Subcutaneous adipose tissue (tissue), 4 donors: ENCODE measurements around the gene PAK5. TPM values are rescaled to one million over a fixed set of nuclear protein-coding genes. Genes with fewer than 3 reads are reported as not detected.

Source experiments
- CTCF ChIP-seq: fragments of 450-650 bp; IDR thresholded peaks from one replicate; pipeline ENCODE4 v1.5.1; 2016; ENCODE audit warnings: low read depth, mild to moderate bottlenecking, control low read depth, antibody characterized with exemption, moderate library complexity
- total RNA-seq, 4 donors: library from RNA; depleted of rRNA; stranded (reverse); fragments of >200 nt; gene quantifications; one replicate each; pipeline ENCODE4 v1.1.0, GENCODE V29; 2016

Gene PAK5
- total RNA-seq, 4 donors from 2014 or later, result not detected

- TF ChIP-seq CTCF, result no peak
Observed at GRCh38 chr20:9628589-9628988, 210.3 kb downstream of the PAK5 start.

GRCh38 chr20:9628141-9628540 is 210.7 kb downstream of the PAK5 start:
- TF ChIP-seq CTCF, result no peak

GRCh38 chr20:9627219-9627618 is 211.7 kb downstream of the PAK5 start:
- no peak for TF ChIP-seq CTCF

GRCh38 chr20:9626357-9626756 is 212.5 kb downstream of the PAK5 start:
- no peak for TF ChIP-seq CTCF

- TF ChIP-seq CTCF, result no peak
Observed at GRCh38 chr20:9617940-9618339, 220.9 kb downstream of the PAK5 start.

- TF ChIP-seq CTCF, result no peak
Observed at GRCh38 chr20:9616833-9617461, 221.9 kb downstream of the PAK5 start.

- TF ChIP-seq CTCF, result no peak
Observed at GRCh38 chr20:9616455-9616805, 222.4 kb downstream of the PAK5 start.
